HCT116 (cell line): Measurements from ENCODE around the gene ENPP6. TPM values are rescaled to one million over a fixed set of nuclear protein-coding genes. Genes with fewer than 3 reads are reported as not detected.

Experiments used
- ATAC-seq: fragments of 200-7000 bp; cut with Tn5 transposase; 2 replicates; pipeline ENCODE4 v1.9.1; 2020; ENCODE audit warnings: mild to moderate bottlenecking, moderate library complexity
- BruUV-seq: library from RNA; stranded (reverse); fragments of 400-500 nt; replicated peaks from 2 replicates; lab custom pipeline; 2021; lab: Mats Ljungman, UMichigan
- CTCF ChIA-PET: fragments of 300-600 bp; sonication (Branson Sonifier 250); formaldehyde crosslinking; loops from one replicate; lab custom pipeline; 2021; ENCODE audit warnings: antibody characterized with exemption; lab: Charles Lee
- POLR2A ChIA-PET: fragments of 300-600, 350-600 bp; sonication (Branson Sonifier 250); formaldehyde crosslinking; loops from one replicate; lab custom pipeline; 2021; ENCODE audit warnings: antibody characterized with exemption; lab: Charles Lee
- RAD21 ChIA-PET, 2 experiments: fragments of 300-600 bp; sonication (Branson Sonifier 250); formaldehyde crosslinking; loops; one replicate each; lab custom pipeline; 2023; ENCODE audit warnings: low total read pairs in 2 of 2; ENCODE audit not compliant: uncharacterized antibody in 2 of 2, unreplicated experiment in 2 of 2, low non-redundant PET in 1 of 2; lab: Charles Lee
- DNase-seq: peaks from one replicate; pipeline ENCODE4 v3.0.0-alpha.2; 2010; ENCODE audit warnings: low read depth, low spot score
- H2AFZ ChIP-seq: fragments of 200-600 bp; shearing (Covaris generic), sonication (generic); 2 replicates; pipeline ENCODE4 v1.6.1; 2017; ENCODE audit warnings: low read depth, mixed run types, mixed read lengths, antibody characterized with exemption, low read length; ENCODE audit not compliant: poor library complexity, severe bottlenecking
- H3K27ac ChIP-seq: 2 replicates; pipeline ENCODE4 v1.5.1; 2012; ENCODE audit warnings: low read depth, low read length
- H3K27me3 ChIP-seq: fragments of 200-600 bp; sonication (generic); 2 replicates; pipeline ENCODE4 v1.6.1; 2016; ENCODE audit warnings: mixed run types, low read length, mixed read lengths; ENCODE audit not compliant: insufficient read depth
- H3K36me3 ChIP-seq, 2 experiments: fragments of 200-500 bp in 1 of 2; fragments of 200-600 bp in 1 of 2; sonication (Bioruptor generic) in 1 of 2; sonication (generic) in 1 of 2; 2 replicates each; pipeline versions ENCODE4 v1.5.1 to v1.6.1; 2014 to 2016; ENCODE audit warnings: low read length in 2 of 2, inconsistent platforms in 1 of 2, mixed read lengths in 1 of 2, mixed run types in 1 of 2; ENCODE audit not compliant: insufficient read depth in 2 of 2, control insufficient read depth in 1 of 2
- H3K4me1 ChIP-seq, 2 experiments: fragments of 200-600 bp in 1 of 2; sonication (generic) in 1 of 2; 2 replicates each; pipeline versions ENCODE4 v1.5.1 to v1.6.1; 2012 to 2017; ENCODE audit warnings: low read length in 2 of 2, inconsistent platforms in 1 of 2, mild to moderate bottlenecking in 1 of 2, mixed read lengths in 1 of 2, mixed run types in 1 of 2, moderate library complexity in 1 of 2; ENCODE audit not compliant: insufficient read depth in 2 of 2, control insufficient read depth in 1 of 2
- H3K4me2 ChIP-seq: fragments of 200-600 bp; sonication (generic); 2 replicates; pipeline ENCODE4 v1.6.1; 2017; ENCODE audit warnings: mixed run types, low read length, mixed read lengths
- H3K4me3 ChIP-seq, 2 experiments: fragments of 200-600 bp in 1 of 2; sonication (generic) in 1 of 2; replicated peaks in 1 of 2; 2 replicates each; pipeline ENCODE4 v1.5.1; 2011 to 2016; ENCODE audit warnings: low read length in 2 of 2, control low read depth in 1 of 2, low read depth in 1 of 2, mild to moderate bottlenecking in 1 of 2, mixed read lengths in 1 of 2, mixed run types in 1 of 2
- H3K79me2 ChIP-seq: fragments of 200-600 bp; sonication (generic); 2 replicates; pipeline ENCODE4 v1.6.1; 2017; ENCODE audit warnings: mild to moderate bottlenecking, mixed run types, low read length, moderate library complexity, mixed read lengths; ENCODE audit not compliant: insufficient read depth
- H3K9ac ChIP-seq: fragments of 200-600 bp; sonication (generic); 2 replicates; pipeline ENCODE4 v1.6.1; 2016; ENCODE audit warnings: low read length, mixed read lengths
- H3K9me2 ChIP-seq: fragments of 200-600 bp; sonication (generic), shearing (Covaris generic); 2 replicates; pipeline ENCODE4 v1.6.1; 2017; ENCODE audit warnings: mixed run types, mild to moderate bottlenecking, moderate library complexity; ENCODE audit not compliant: insufficient read depth
- H3K9me3 ChIP-seq, 2 experiments: fragments of 200-500 bp in 1 of 2; fragments of 200-600 bp in 1 of 2; sonication (Bioruptor generic) in 1 of 2; sonication (generic) in 1 of 2; 2 replicates each; pipeline ENCODE4 v1.6.1; 2014 to 2017; ENCODE audit warnings: low read length in 2 of 2, mixed read lengths in 2 of 2, inconsistent platforms in 1 of 2, low read depth in 1 of 2, mild to moderate bottlenecking in 1 of 2, mixed run types in 1 of 2, moderate library complexity in 1 of 2; ENCODE audit not compliant: control insufficient read depth in 1 of 2, insufficient read depth in 1 of 2
- H4K20me1 ChIP-seq: fragments of 200-600 bp; sonication (generic), shearing (Covaris generic); 2 replicates; pipeline ENCODE4 v1.6.1; 2017; ENCODE audit warnings: mixed run types, mild to moderate bottlenecking, moderate library complexity; ENCODE audit not compliant: insufficient read depth
- CBX3 ChIP-seq: IDR thresholded peaks from 2 replicates; pipeline ENCODE4 v1.6.1; 2012; ENCODE audit warnings: low read depth
- CTCF ChIP-seq, 3 experiments: fragments of 200-600 bp in 1 of 3; sonication (generic) in 1 of 3; IDR thresholded peaks in 2 of 3; conservative IDR thresholded peaks in 1 of 3; 2 replicates each; pipeline ENCODE4 v1.5.1; 2012 to 2017; ENCODE audit warnings: low read depth in 2 of 3, low read length in 2 of 3, antibody characterized with exemption in 1 of 3, borderline replicate concordance in 1 of 3, control low read depth in 1 of 3, mild to moderate bottlenecking in 1 of 3, mixed read lengths in 1 of 3, mixed run types in 1 of 3, moderate library complexity in 1 of 3; ENCODE audit not compliant: insufficient read depth in 1 of 3
- EZH2phosphoT487 ChIP-seq: fragments of 200-600 bp; IDR thresholded peaks from 2 replicates; pipeline ENCODE4 v1.6.1; 2018; ENCODE audit warnings: antibody characterized with exemption, borderline replicate concordance
- FOSL1 ChIP-seq: IDR thresholded peaks from 2 replicates; pipeline ENCODE4 v1.6.1; 2012; ENCODE audit warnings: low read depth
- JUND ChIP-seq: IDR thresholded peaks from 2 replicates; pipeline ENCODE4 v1.6.1; 2012
- SP1 ChIP-seq: IDR thresholded peaks from 2 replicates; pipeline ENCODE4 v1.6.1; 2012; ENCODE audit warnings: low read depth
- SRF ChIP-seq: IDR thresholded peaks from 2 replicates; pipeline ENCODE4 v1.6.1; 2012; ENCODE audit warnings: low read depth
- ZBTB33 ChIP-seq: IDR thresholded peaks from 2 replicates; pipeline ENCODE4 v1.6.1; 2011; ENCODE audit warnings: mild to moderate bottlenecking, low read length, moderate library complexity; ENCODE audit not compliant: insufficient replicate concordance; ENCODE audit errors: extremely low read depth
- ZFX ChIP-seq: fragments of 450-650 bp; IDR thresholded peaks from 2 replicates; pipeline ENCODE4 v1.6.1; 2017
- ZNF274 ChIP-seq: fragments of 200-500 bp; sonication (Bioruptor generic); IDR thresholded peaks from 2 replicates; pipeline ENCODE4 v1.6.1; 2014; ENCODE audit warnings: mild to moderate bottlenecking, low read depth, low read length, inconsistent platforms
- intact Hi-C: fragments of 100-400 bp; cut with micrococcal nuclease; formaldehyde crosslinking; loops from 2 replicates; pipeline ENCODE4 v1.10.0; 2022
- total RNA-seq: library from RNA; stranded (reverse); gene quantifications from one replicate; pipeline ENCODE4 v1.2.1, GENCODE V29; 2021; ENCODE audit not compliant: unreplicated experiment

ENPP6 gene
- total RNA-seq, 1 experiment from 2014 or later: not detected

GRCh38 chr4:184191267-184191666, 26.4 kb downstream of the ENPP6 start:
- Histone ChIP-seq H3K9ac (no peak overlapping the region), H2AFZ (no peak overlapping the region), H3K4me3 (no peak overlapping the region)
- POLR2A ChIA-PET: no interaction called here
- no TSS peak for BruUV-seq
- CTCF ChIA-PET: no interaction called here
- DNase-seq (no peak), ATAC-seq (no peak)
- no peak for TF ChIP-seq ZNF274
- TF ChIP-seq CTCF (IDR thresholded peaks at IDR 0.05 in 2 of 3, conservative IDR thresholded peaks at IDR 0.05 in 1 of 3; ENCODE audit: borderline replicate concordance in 1 of 3, insufficient read depth in 1 of 3, low read depth in 2 of 3, low read length in 2 of 3): no peak
- no peak for TF ChIP-seq JUND
- TF ChIP-seq ZFX: no peak
- no peak for TF ChIP-seq EZH2phosphoT487
- TF ChIP-seq FOSL1: no peak
- TF ChIP-seq SRF: no peak
- no peak for TF ChIP-seq ZBTB33
- TF ChIP-seq SP1: no peak
- no peak for TF ChIP-seq CBX3
- TF ChIP-seq, all 23 proteins: peak for 0
- no peak overlapping the region for H3K4me2 ChIP-seq
- H3K4me1 ChIP-seq: 0 out of 4 replicates have a peak, but pooled peaks cover 0 to 5% of the 10 kb centered on the region in 2 experiments
- H3K9me2 ChIP-seq: no peaks in the 10 kb centered on the region
- no peaks in the 10 kb centered on the region for H3K27me3 ChIP-seq
- H3K79me2 ChIP-seq: no peaks in the 10 kb centered on the region
- no peaks in the 10 kb centered on the region for H3K9me3 ChIP-seq
- RAD21 ChIA-PET: no interaction called here
- intact Hi-C loops: no loop called here
- H4K20me1 ChIP-seq: no peaks in the 10 kb centered on the region
- H3K36me3 ChIP-seq: no peaks in the 10 kb centered on the region
- H3K27ac ChIP-seq: no peak overlapping the region
